ENCODE measurements around the gene YIPF6. TPM values are rescaled to one million over a fixed set of nuclear protein-coding genes. Genes with fewer than 3 reads are reported as not detected.

YIPF6 gene
- total and polyA plus RNA-seq, 2 of the 13 experiments (the other 11 are each of a cell fraction or from before 2014, with no cell fraction given) = 37.8 to 43.6 TPM

- TF ChIP-seq ZNF784 (CRISPR knock-in tag; IDR thresholded peaks at IDR 0.05; ENCODE audit: borderline replicate concordance) = 0 out of 2 replicates have a peak, but pooled peaks have one; percentile 28
- no peak for TF ChIP-seq EP300 (IDR thresholded peaks at IDR 0.05; ENCODE audit: low read depth in 2 of 2, low read length in 2 of 2)
- no peak for TF ChIP-seq EP300 (CRISPR knock-in tag; IDR thresholded peaks at IDR 0.05; ENCODE audit: borderline replicate concordance)
- no peak for TF ChIP-seq HOXA9 (CRISPR knock-in tag; IDR thresholded peaks at IDR 0.05; ENCODE audit: borderline replicate concordance)
- peak; percentile 20; the same call in 1 of the 2 replicates for TF ChIP-seq ZNF180 (CRISPR knock-in tag; IDR thresholded peaks at IDR 0.05; ENCODE audit: borderline replicate concordance, low read depth)
- TF ChIP-seq ZNF367 (CRISPR knock-in tag; IDR thresholded peaks at IDR 0.05; ENCODE audit: borderline replicate concordance) = no peak
- TF ChIP-seq, protein P1, sequence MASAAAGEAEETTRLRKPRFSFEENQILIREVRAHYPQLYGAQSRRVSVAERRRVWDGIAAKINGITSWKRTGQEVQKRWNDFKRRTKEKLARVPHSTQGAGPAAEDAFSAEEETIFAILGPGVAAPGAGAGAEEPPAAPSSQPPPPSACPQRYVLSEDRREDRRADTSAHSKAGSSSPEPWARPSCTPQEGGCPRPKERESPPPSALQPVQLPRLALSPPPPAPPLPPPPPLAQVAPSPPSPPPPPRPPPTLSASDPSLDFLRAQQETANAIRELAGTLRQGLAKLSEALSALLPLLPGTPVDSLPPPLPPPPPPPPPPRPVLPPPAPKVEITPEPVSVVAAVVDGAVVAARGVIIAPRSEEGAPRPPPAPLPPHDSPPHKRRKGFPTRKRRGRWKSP (CRISPR knock-in tag; IDR thresholded peaks at IDR 0.05) = no peak
- TF ChIP-seq GLI4 (CRISPR knock-in tag; IDR thresholded peaks at IDR 0.05; ENCODE audit: borderline replicate concordance) = peak; percentile 61; the same call in 1 of the 2 replicates
- no peak; the same call in 1 of the 2 replicates for TF ChIP-seq HNF1A (IDR thresholded peaks at IDR 0.05; ENCODE audit: low read depth)
- peak; percentile 56; the same call in 1 of the 2 replicates for TF ChIP-seq HNF1A (CRISPR knock-in tag; IDR thresholded peaks at IDR 0.05; ENCODE audit: borderline replicate concordance)
- peak; percentile 41; the same call in 1 of the 2 replicates for TF ChIP-seq ZMYM4 (CRISPR knock-in tag; IDR thresholded peaks at IDR 0.05)
- TF ChIP-seq SRY (CRISPR knock-in tag; IDR thresholded peaks at IDR 0.05) = peak; percentile 71; the same call in 1 of the 2 replicates
- TF ChIP-seq YEATS2 (CRISPR knock-in tag; IDR thresholded peaks at IDR 0.05; ENCODE audit: borderline replicate concordance) = 0 out of 2 replicates have a peak, but pooled peaks have one; percentile 37
- no peak for TF ChIP-seq MAZ (IDR thresholded peaks at IDR 0.05; ENCODE audit: borderline replicate concordance, low read depth, low read length)
- TF ChIP-seq MAZ (CRISPR knock-in tag; IDR thresholded peaks at IDR 0.05; ENCODE audit: low read depth) = peak; percentile 71; the same call in 1 of the 2 replicates
- peak; percentile 58; the same call in 1 of the 2 replicates for TF ChIP-seq TBX2 (CRISPR knock-in tag; IDR thresholded peaks at IDR 0.05; ENCODE audit: borderline replicate concordance)
- peak; percentile 82 for TF ChIP-seq PHF20 (CRISPR knock-in tag; IDR thresholded peaks at IDR 0.05)
- peak; percentile 85 for TF ChIP-seq THAP11 (CRISPR knock-in tag; IDR thresholded peaks at IDR 0.05)
- 0 out of 2 replicates have a peak, but pooled peaks have one; percentile 45 for TF ChIP-seq MEF2D (CRISPR knock-in tag; IDR thresholded peaks at IDR 0.05)
- TF ChIP-seq KLF6 (CRISPR knock-in tag; IDR thresholded peaks at IDR 0.05) = no peak
Measured at GRCh38 chrX:68498508-68499379, at the start of gene YIPF6 (continued).

All from HepG2 (cell line).